ENCODE results near the gene RNF220.

Gene RNF220

DNA sequence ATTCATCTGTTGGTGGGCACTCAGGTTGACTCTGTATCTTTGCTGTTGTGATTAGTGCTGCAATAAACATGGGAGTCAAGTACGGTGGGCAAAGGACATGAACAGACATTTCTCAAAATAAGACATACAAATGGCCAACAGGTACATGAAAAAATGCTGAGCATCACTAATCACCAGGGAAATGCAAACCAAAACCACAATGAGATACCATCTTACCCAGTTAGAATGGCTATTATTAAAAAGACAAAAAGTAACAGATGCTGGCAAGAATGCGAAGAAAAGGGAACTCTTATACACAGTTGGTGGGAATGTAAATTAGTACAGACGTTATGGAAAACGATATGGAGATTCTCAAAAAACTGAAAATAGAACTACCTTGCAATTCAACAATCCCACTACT, 170.3 kb downstream of the RNF220 start:
- DNase-seq, result no peak
- Mint-ChIP-seq H3K36me3 (ENCODE audit: insufficient read depth) (no peaks in the 10 kb centered on the region), H3K4me1 (ENCODE audit: low read depth in 2 of 2) (no peaks in the 10 kb centered on the region), H3K4me3 (no peak overlapping the region), H3K27me3 (peaks cover 14 to 30% of the 10 kb centered on the region in 2 donors), H3K9me3 (no peaks in the 10 kb centered on the region), H3K27ac (no peak overlapping the region)
- ATAC-seq (replicated peaks), result no peak

DNA sequence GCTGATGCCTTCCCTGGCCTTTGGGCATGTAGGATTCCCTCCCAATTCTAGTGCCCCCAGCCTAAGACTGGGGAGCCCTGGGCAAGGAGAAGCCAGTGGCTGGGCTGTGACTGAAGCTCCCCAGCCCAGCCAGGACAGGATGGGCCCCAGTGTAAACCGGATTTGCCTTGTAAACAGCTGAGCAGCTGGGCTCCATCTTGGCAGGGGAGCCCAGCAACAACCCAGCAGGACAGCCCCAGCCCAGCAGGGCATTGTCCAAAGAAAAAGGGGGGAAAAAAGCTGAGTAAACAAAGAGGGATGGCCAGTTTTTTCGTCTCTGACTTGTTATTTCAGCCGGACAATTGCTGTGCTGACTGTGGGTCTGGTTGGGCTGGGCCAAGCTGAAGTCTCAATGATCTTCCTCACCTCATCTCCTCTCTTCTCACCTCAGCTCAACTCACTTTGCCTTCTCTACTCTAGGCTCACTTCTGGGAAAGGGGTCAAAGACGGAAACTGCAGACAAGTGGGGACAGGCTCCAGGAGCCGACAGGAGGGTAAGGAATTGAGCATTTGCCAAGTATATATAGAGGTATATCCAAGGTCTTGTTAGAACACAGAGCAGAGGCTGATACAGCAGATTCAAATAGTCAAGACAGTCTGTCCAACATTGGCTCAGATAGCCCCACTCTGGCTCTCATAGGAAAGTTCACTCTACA, 171.5 kb downstream of the RNF220 start:
- Mint-ChIP-seq H3K36me3 (ENCODE audit: insufficient read depth) (no peaks in the 10 kb centered on the region), H3K27me3 (peaks cover 14 to 42% of the 10 kb centered on the region in 2 donors), H3K27ac (no peak overlapping the region), H3K4me3 (no peak overlapping the region), H3K9me3 (no peaks in the 10 kb centered on the region), H3K4me1 (ENCODE audit: low read depth in 2 of 2) (no peaks in the 10 kb centered on the region)
- no peak for ATAC-seq (replicated peaks)
- DNase-seq, result no peak

GRCh38 chr1:44581205-44581604, 176.2 kb downstream of the RNF220 start:
- Mint-ChIP-seq H3K4me1 (ENCODE audit: low read depth in 2 of 2) (no peaks in the 10 kb centered on the region), H3K36me3 (ENCODE audit: insufficient read depth) (no peaks in the 10 kb centered on the region), H3K27me3 (peaks cover 14 to 48% of the 10 kb centered on the region in 2 donors), H3K27ac (no peak overlapping the region), H3K9me3 (no peaks in the 10 kb centered on the region), H3K4me3 (no peak overlapping the region)
- DNase-seq (no peak), ATAC-seq (replicated peaks) (no peak)

- ATAC-seq (replicated peaks) (no peak), DNase-seq (no peak)
- H3K27me3 Mint-ChIP-seq, result peaks cover 0 to 31% of the 10 kb centered on the region in 2 donors
- H3K4me3 Mint-ChIP-seq, result no peak overlapping the region
- H3K4me1 Mint-ChIP-seq (ENCODE audit: low read depth in 2 of 2), result no peaks in the 10 kb centered on the region
- no peaks in the 10 kb centered on the region for H3K9me3 Mint-ChIP-seq
- no peaks in the 10 kb centered on the region for H3K36me3 Mint-ChIP-seq (ENCODE audit: insufficient read depth)
- no peak overlapping the region for H3K27ac Mint-ChIP-seq
Measured at GRCh38 chr1:44584167-44584566, 179.1 kb downstream of the RNF220 start.

- Mint-ChIP-seq H3K4me3 (no peak overlapping the region), H3K9me3 (no peaks in the 10 kb centered on the region), H3K27me3 (peaks cover 0 to 26% of the 10 kb centered on the region in 2 donors), H3K27ac (no peak overlapping the region), H3K4me1 (ENCODE audit: low read depth in 2 of 2) (no peaks in the 10 kb centered on the region), H3K36me3 (ENCODE audit: insufficient read depth) (no peaks in the 10 kb centered on the region)
- DNase-seq (no peak), ATAC-seq (replicated peaks) (no peak)
Measured at GRCh38 chr1:44585315-44585920, 180.4 kb downstream of the RNF220 start.

GRCh38 chr1:44587796-44588460, 182.9 kb downstream of the RNF220 start:
- Mint-ChIP-seq H3K4me1 (ENCODE audit: low read depth in 2 of 2) (peaks cover 0 to 4% of the 10 kb centered on the region in 2 donors), H3K36me3 (ENCODE audit: insufficient read depth) (no peaks in the 10 kb centered on the region), H3K4me3 (no peak overlapping the region), H3K27ac (peak overlapping the region in 1 of 2 donors; percentile 24), H3K27me3 (peaks cover 0 to 8% of the 10 kb centered on the region in 2 donors), H3K9me3 (no peaks in the 10 kb centered on the region)
- DNase-seq, result no peak
- ATAC-seq (replicated peaks), result no peak

- Mint-ChIP-seq H3K27me3 (peaks cover 0 to 8% of the 10 kb centered on the region in 2 donors), H3K9me3 (no peaks in the 10 kb centered on the region), H3K27ac (no peak overlapping the region), H3K36me3 (ENCODE audit: insufficient read depth) (no peaks in the 10 kb centered on the region), H3K4me1 (ENCODE audit: low read depth in 2 of 2) (peaks cover 0 to 4% of the 10 kb centered on the region in 2 donors), H3K4me3 (no peak overlapping the region)
- ATAC-seq (replicated peaks), result no peak
- DNase-seq, result no peak
Measured at GRCh38 chr1:44588551-44589210, 183.6 kb downstream of the RNF220 start.

DNA sequence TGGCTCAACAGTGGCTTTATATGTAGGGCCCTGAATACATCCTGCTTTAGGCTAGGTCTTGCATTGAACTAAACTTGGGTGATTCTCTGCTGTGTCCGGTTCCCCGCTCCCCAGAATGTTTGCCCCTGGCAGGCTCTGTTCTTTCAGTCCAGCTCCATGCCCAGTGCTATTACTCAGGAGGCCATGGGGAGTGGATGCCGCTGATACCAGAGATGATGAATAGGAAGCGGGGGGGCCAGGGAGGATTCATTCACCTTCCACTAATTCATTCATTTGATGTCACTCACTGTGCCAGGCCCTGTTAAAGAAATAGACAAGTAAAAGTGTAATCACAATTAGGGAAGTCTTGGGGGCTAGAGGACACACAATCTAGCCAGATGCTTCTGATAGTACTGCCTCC, 185.4 kb downstream of the RNF220 start:
- Mint-ChIP-seq H3K27ac (no peak overlapping the region), H3K4me1 (ENCODE audit: low read depth in 2 of 2) (peaks cover 0 to 4% of the 10 kb centered on the region in 2 donors), H3K9me3 (no peaks in the 10 kb centered on the region), H3K27me3 (peaks cover 0 to 17% of the 10 kb centered on the region in 2 donors), H3K4me3 (no peak overlapping the region), H3K36me3 (ENCODE audit: insufficient read depth) (no peaks in the 10 kb centered on the region)
- DNase-seq, result no peak
- ATAC-seq (replicated peaks), result no peak

- no peak for DNase-seq
- H3K27ac Mint-ChIP-seq, result no peak overlapping the region
- no peak for ATAC-seq (replicated peaks)
- H3K4me3 Mint-ChIP-seq, result no peak overlapping the region
- H3K4me1 Mint-ChIP-seq (ENCODE audit: low read depth in 2 of 2), result peaks cover 0 to 4% of the 10 kb centered on the region in 2 donors
- no peaks in the 10 kb centered on the region for H3K36me3 Mint-ChIP-seq (ENCODE audit: insufficient read depth)
- H3K27me3 Mint-ChIP-seq, result peaks cover 0 to 17% of the 10 kb centered on the region in 2 donors
- H3K9me3 Mint-ChIP-seq, result no peaks in the 10 kb centered on the region
Measured at GRCh38 chr1:44591381-44591780, 186.3 kb downstream of the RNF220 start.

GRCh38 chr1:44592208-44593145, 187.4 kb downstream of the RNF220 start:
- no peaks in the 10 kb centered on the region for H3K36me3 Mint-ChIP-seq (ENCODE audit: insufficient read depth)
- peaks cover 0 to 4% of the 10 kb centered on the region in 2 donors for H3K4me1 Mint-ChIP-seq (ENCODE audit: low read depth in 2 of 2)
- H3K27ac Mint-ChIP-seq, result no peak overlapping the region
- H3K27me3 Mint-ChIP-seq, result peaks cover 3 to 22% of the 10 kb centered on the region in 2 donors
- ATAC-seq (replicated peaks) (no peak), DNase-seq (no peak)
- H3K9me3 Mint-ChIP-seq, result no peaks in the 10 kb centered on the region
- H3K4me3 Mint-ChIP-seq, result no peak overlapping the region

- Mint-ChIP-seq H3K36me3 (ENCODE audit: insufficient read depth) (no peaks in the 10 kb centered on the region), H3K4me1 (ENCODE audit: low read depth in 2 of 2) (peaks cover 0 to 4% of the 10 kb centered on the region in 2 donors), H3K27ac (peak overlapping the region in 1 of 2 donors; percentile 41), H3K27me3 (peaks cover 7 to 20% of the 10 kb centered on the region in 2 donors), H3K4me3 (no peak overlapping the region), H3K9me3 (no peaks in the 10 kb centered on the region)
- DNase-seq (no peak), ATAC-seq (replicated peaks) (no peak)
Measured at GRCh38 chr1:44594353-44594752, 189.3 kb downstream of the RNF220 start.

- Mint-ChIP-seq H3K36me3 (ENCODE audit: insufficient read depth) (no peaks in the 10 kb centered on the region), H3K9me3 (no peaks in the 10 kb centered on the region), H3K4me1 (ENCODE audit: low read depth in 2 of 2) (peaks cover 0 to 4% of the 10 kb centered on the region in 2 donors), H3K27me3 (peaks cover 7 to 20% of the 10 kb centered on the region in 2 donors), H3K27ac (peak overlapping the region in 1 of 2 donors; percentile 41), H3K4me3 (no peak overlapping the region)
- DNase-seq (peak; percentile 69 to 76 (median 73)), ATAC-seq (replicated peaks) (peak; percentile 93)
Measured at GRCh38 chr1:44594871-44595735, 190.0 kb downstream of the RNF220 start.

Data from effector memory CD8-positive, alpha-beta T cell (primary cell).